Suppressor macrophage treated with lipopolysaccharide for 1 hour (primary cell): ENCODE results near the gene RPGR.

Experiments used
- DNase-seq, 3 donors: peaks; one replicate each; pipeline ENCODE4 v3.0.0-alpha.2; 2020 to 2022

Gene RPGR, protein sequence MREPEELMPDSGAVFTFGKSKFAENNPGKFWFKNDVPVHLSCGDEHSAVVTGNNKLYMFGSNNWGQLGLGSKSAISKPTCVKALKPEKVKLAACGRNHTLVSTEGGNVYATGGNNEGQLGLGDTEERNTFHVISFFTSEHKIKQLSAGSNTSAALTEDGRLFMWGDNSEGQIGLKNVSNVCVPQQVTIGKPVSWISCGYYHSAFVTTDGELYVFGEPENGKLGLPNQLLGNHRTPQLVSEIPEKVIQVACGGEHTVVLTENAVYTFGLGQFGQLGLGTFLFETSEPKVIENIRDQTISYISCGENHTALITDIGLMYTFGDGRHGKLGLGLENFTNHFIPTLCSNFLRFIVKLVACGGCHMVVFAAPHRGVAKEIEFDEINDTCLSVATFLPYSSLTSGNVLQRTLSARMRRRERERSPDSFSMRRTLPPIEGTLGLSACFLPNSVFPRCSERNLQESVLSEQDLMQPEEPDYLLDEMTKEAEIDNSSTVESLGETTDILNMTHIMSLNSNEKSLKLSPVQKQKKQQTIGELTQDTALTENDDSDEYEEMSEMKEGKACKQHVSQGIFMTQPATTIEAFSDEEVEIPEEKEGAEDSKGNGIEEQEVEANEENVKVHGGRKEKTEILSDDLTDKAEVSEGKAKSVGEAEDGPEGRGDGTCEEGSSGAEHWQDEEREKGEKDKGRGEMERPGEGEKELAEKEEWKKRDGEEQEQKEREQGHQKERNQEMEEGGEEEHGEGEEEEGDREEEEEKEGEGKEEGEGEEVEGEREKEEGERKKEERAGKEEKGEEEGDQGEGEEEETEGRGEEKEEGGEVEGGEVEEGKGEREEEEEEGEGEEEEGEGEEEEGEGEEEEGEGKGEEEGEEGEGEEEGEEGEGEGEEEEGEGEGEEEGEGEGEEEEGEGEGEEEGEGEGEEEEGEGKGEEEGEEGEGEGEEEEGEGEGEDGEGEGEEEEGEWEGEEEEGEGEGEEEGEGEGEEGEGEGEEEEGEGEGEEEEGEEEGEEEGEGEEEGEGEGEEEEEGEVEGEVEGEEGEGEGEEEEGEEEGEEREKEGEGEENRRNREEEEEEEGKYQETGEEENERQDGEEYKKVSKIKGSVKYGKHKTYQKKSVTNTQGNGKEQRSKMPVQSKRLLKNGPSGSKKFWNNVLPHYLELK

DNA sequence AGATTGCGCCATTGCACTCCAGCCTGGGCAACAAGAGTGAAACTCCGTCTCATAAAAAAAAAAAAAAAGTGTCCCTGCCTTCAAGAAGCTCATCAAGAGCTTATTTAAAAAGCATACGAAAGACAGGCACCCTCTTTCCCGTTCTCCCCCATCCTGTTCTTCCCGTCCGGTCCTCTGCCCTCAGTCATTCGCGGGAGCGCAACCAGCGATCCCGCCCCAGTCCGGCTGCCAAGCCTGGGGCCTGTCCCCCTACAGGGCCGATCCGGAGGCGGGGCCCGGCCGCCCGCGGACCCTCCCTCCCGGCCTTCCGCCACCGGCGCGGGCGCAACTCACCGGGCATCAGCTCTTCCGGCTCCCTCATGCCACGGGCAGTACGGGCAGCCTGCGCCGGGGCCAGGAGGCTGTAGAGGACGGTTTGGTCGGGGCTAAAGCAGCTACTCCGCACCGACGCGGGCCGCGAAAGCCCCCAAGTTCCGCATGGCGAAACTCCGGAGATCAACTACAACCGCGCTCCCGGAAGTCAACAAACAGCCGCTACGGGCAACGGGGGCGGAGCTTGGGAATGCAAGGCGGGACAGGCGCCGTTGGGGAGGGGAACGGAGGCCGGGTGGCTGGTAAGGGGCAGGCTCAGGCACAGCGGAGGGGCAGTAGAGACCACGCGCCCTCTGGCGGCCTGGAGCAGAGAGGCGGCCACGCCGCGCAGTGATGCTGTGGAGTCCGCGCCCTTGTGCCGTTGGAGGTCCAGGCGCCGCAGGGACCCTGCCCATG is at the start of gene RPGR:
Gene RPGR (minus strand): TSS at position 503 of the 768 bp plus-strand sequence. CDS start 142 bp downstream, at position 361.
- DNase-seq = peak; percentile 93 to 94 (median 93)

DNA sequence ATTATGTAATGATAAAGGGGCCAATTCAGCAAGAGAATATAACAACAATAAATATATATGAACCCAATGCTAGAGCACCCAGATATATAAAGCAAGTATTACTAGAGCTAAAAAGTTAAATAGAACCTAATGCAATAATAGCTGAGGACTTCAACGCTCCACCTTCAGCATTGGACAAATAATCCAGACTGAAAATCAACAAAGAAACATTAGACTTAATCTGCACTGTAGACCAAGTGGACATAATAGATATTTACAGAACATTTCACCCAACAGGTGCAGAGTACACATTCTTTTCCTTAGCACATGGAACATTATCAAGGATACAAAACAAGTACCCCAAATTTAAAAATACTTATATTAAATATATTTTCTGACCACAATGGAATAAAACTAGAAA is 49.4 kb upstream of the RPGR start:
- DNase-seq = no peak

DNA sequence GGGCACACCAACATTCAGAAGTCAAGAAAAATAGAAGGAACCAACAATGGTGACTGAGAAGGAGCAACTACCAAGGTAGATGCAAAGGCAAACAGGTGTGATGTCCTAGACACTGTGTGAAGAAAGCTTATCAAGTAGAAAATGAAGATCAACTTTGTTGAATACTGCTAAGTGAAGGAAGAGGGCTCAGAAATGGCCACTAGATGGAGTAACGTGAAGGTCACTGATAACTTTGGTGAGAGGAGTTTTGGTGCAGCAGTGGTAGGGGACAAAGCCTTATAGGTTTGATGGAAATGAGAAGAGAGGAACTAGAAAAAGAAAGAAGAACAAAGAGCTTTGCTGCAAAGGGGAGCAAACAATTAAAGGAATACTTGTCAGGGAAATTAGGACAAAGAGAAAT is 48.6 kb upstream of the RPGR start:
- peak; percentile 28 to 37 (median 33) for DNase-seq

DNA sequence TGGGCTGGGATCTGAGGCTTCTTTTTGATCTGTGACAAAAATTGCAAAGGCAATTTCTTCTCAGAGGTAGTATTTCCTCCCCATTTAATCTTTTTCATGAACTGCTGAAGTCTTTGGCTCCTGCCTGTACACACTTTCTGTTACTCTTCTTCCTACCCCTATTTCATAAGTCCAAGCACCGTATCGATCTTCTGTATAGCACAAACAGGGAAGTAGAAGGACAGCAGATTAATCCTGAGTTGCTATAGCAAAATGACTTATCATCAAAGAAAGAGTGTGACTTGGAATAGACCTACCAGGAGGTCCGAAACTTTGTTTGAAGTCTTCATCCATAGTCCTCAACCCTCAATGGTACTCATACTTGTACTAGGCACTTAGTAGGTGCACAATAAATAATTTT is 47.1 kb upstream of the RPGR start:
- DNase-seq = no peak

DNA sequence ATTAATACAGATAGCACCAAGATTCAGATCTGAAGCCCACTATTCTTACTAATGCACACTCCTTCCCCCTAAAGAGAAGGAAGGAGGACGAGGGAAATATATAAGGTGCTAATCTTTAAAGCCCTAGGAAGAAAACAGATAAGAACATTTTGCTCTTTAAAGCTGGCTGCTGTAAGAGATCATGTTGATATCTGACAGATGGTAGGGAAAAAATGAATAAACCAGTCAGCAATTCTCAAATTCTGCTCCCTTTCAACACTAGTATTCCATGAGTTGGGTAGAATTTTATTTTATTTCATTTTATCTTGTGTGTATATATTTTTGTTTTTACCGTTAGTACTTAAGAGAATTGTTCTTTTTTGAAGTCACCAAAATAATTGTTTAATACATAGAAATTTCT is 44.3 kb upstream of the RPGR start:
- DNase-seq = no peak

DNA sequence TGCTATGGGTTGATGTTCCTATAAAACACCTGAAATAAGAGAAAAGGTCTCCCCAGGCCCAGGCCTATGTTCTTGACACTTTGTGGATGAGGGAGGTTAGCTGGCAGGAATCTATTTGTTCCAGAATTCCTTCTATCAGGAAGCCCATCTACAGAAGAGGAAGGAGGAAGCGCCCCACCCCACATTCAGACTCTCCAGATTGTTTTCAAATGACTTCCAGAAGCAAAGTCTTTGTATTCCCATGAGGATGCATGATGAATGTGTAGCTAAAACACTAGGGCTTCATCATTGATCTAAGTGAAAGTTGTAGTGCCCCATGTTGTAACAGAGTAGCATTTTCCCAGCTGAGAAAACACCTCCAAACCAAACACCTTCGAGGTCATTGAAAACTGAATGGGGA is 41.5 kb upstream of the RPGR start:
- no peak for DNase-seq

DNA sequence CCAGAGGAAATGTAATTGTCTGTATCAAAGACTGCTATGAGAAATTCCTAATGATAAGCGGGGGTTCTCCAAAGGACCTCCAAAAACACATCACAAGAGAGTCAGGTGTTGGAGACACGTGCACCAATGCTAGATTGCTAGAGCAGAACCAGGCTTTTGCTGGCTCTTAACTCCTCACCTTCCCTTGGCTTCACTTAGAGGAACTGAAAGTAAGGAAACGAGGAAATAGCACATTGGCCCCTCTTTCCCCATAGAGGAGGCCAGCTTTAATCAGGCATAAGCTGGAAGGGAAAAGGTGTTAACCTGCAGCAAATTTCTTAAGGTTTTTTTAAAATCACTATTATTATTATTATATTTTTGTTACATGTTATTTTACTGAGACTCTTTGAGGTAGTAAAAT is 38.6 kb upstream of the RPGR start:
- peak; percentile 43 to 62 (median 53) for DNase-seq

DNA sequence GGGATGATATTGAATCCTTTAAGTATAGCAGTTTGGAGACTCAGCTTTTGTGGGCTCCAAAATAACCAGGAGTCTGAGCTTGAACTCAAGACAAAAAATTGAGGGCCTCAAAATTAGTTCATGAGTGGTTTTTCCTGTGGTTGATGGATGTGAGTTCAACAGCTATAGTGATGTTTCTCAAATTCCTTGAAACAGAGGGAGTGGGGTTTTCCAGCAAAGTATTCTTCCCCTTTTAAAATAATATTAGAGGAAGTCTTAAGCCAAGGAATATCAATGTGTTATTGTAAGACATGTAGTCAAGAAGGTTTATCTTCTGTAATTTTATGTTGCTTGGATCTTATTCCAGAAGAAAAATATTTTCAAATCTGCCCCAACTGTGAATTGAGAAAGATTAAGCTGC is 35.7 kb upstream of the RPGR start:
- DNase-seq = peak; percentile 49 to 76 (median 72)

DNA sequence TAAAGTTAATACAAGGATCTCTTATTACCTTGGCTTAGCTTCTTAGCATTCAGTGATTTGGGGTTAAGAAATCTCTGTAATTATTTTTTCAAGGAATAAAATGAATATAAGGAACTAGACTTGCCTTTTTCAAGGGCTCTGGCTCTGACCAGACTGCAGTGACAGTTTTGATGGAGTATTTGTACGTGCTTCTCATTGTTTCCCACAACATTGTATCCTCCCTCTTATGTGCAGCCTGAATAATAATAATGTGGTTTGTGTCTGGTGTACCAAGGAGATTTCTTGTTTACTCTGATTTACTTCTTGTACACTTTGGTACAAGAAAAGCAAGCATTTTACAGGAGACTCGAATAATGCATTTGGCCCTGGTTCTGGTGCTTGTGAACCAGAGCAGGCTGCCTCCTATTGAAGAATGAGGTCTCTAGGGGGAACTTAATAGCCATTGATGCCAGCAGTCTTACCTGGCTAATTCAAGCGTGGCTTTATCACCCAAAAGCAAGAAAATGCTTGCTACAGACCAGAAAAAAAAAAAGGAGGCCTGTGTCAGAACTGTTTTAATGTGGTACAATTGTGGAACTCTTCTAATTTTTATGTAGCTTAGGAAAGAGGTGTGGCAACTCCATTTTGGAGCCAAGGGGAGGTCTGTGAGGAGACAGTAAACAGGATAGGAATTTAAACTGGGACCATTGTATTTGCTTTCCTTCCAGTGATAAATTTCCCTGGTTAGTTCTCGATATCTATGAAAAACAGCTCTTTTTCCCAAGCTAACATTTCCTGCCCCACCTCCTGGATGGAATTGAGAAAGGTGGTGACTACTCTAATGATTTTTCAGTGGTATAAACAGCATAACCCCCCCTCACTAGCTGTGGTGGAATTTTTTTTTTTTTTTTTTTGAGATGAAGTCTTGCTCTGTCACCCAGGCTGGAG is 30.7 kb upstream of the RPGR start:
- DNase-seq = no peak

DNA sequence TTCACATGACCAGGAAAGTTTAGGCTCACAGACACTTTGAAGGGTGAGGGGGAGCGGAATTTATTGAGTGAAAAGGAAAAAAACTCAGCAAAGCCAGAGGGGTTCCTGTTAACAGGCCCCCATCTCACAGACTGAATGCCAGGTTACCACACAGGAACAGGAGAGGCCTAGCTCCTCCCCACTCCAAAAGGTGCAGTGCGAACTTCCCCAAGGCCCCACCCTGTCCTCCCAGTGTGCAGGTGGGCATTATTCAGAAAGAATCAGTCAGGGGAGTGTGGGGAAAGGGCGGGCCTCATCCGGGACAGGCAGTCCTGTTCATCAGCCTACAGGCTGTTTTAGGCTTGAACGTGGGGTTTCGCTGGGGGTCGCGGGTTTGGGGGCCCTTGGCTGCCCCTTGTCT is 29.1 kb upstream of the RPGR start:
- DNase-seq = no peak

DNA sequence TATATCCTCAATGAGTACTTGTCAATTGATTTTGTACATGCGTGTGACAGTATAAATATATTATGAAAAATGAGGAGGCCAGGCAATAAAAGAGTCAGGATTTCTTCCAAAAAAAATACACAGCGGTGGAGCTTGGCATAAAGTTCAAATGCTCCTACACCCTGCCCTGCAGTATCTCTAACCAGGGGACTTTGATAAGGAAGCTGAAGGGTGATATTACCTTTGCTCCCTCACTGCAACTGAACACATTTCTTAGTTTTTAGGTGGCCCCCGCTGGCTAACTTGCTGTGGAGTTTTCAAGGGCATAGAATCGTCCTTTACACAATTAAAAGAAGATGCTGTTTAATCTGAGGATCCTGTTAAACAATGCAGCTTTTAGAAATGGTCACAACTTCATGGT is 25.1 kb upstream of the RPGR start, which contains the start of gene OTC:
Gene OTC (plus strand): TSS at position 243 of the 400 bp plus-strand sequence. CDS start 93 bp downstream, at position 336.
- no peak for DNase-seq

DNA sequence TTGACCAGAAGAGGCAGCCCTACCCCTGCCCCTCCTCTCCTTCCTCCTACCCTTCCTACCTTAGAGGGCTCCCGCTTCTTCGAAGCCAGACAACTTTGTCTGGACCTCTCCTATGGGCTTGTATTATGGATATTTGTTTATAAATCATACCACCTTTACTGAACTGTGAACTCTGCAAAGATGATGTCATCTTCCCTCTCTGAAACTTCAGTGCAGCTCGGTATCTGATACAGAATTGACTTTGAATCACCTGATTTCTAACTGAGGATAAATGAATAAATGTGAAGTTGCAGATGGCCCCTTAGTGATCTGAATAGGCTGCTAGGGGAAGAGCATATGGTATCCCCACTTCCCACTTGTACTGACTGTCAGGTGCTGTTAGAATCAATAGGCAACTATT is 24.0 kb upstream of the RPGR start:
- no peak for DNase-seq

DNA sequence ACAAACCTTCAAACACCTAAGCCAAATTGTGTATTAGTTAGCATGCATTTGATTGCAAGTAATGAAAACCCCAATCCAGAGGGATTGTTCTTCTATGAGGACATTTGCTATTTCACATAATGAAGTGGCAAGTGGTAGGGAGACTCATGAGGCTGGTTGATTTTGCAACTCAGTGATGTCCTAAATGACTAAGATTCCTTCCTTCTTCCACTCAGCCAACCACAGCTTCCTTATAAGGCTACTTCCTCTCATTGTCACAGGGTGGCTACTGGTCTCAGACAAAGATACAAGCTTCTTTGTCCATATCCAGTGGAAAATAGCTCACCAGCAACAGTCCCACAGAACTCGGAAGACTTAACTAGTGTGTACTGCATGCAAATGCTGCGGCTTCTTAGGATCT is 19.8 kb upstream of the RPGR start:
- DNase-seq = peak; percentile 78 to 94 (median 91)

DNA sequence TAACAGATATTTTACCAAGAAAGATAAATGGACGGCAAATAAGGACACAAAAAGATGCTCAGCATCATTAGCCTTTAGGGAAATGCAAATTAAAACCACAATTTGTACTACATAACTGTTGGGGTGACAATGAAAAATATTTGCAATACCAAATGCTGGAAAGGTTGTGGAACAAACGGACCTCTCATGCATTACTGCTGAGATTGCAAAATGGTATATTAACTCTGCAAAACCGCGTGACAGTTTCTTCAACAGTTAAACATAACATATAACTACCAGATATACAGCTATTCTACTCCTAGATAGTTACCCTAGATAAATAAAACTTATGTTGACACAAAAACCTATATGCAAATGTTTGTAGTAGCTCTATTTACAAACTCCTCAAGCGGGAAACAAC is 18.8 kb upstream of the RPGR start:
- no peak for DNase-seq

DNA sequence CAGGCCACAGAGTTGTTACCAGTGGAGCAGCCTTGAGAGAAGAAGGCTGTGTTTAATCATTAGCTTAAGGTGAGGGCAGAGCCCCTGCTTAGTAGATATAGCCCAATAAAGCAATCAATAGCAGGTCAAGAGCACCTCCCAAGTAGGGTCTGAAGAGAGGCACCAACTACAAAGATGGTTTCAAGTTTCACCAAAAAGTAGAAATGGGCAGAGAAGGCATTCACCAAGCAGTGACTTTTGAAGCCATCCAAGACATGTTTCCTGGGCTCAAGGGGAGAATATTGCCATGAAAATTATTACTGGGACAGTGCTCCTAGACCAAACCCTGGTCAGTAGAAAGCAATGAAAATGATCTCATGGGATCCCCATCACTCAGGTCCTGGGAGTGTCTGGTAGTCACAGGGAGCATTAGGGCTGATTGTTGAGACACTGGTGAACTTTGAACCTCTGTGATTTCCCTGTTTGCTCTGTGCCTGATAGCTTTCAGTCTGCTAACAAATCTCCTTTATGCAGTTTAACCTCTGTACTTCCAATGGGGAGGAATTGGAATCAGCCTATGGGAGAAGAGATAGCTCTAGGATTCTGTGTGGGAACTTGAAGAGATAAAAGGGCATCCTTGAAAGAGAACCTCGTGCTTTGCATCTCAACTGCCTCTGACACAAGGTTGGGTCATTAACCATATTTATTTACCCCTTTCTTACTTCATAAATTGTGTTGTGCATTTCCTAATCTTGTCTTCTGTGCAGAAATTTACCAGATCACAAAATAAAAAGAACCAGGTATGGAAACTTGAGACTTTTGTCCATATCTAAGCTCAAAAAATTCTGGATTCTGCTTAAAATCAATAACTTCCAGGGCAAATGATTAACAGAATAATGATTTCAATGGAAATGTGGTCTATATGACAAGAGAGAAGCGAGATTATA is 15.8 kb upstream of the RPGR start:
- DNase-seq = no peak

DNA sequence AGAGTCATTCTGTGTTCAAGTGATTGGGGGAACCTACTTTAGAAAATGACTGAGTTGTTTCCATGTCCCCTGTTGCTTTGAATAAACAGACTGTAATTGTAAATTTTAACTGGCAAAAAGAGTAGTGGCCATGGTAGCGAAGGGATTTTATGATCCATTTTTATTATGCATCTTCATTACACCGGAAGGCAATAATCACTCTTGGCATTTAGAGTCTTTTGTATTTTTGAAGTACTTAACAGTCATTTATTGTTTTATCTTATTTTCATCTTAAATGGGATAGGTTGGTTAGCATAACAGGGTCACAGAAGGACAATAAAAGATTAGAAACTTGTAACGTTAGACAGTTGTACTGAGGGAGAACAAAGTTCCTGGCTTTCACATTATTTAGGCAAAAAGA is 14.1 kb upstream of the RPGR start:
- no peak for DNase-seq

DNA sequence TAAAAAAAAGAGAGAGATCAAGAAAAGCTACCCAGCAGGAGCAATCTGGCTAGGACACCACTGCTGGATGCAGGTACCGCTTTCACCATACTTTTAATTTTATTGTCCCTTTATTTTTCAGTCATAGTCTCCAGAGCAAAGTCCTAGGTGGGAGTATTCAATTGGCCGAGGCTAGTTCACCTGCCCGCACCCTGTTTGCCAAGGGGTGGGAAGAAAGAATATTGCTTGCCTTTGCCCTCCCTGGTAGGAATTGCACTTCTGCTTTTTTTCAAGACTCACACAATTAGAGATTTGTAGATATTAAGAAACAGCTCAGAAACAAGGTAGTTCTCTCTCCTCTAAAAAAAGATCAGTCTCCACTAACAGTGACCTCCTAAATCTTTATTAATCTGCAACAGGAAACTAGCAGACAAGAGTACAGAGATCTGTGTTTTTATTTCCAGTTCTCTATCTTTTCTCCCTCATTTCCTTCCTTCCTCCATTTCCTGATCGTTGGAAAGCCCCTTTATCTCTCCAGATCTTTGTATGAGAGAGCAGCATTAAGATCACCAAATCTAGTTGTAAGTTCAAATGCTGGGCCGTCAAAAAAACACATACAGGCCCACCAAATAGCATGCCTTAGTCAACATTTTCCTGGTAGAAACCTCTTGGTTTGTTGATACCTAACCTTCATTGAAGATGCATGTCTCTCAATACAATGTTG is 9.4 kb upstream of the RPGR start:
- peak in 1 of 3 donors; percentile 19 for DNase-seq

DNA sequence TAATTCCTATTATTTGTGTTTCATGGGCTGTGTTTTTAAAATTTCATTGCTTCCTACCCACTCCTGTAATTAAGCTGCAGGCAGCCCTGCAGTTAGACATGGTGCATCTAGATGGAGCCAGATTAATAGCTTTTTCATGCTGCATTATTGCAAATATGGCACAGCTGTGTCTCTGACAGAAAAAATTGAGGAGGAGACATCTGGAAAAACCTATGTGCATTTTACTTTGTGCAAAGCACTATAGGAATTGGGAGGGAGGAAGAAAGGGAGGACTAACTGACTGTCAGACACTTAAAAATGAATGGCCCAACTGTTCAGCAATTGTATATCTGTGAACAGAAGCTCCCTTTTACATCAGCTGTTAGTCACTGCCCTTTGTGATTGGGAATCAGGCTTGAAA is 8.1 kb upstream of the RPGR start:
- DNase-seq = peak in 1 of 3 donors; percentile 12

DNA sequence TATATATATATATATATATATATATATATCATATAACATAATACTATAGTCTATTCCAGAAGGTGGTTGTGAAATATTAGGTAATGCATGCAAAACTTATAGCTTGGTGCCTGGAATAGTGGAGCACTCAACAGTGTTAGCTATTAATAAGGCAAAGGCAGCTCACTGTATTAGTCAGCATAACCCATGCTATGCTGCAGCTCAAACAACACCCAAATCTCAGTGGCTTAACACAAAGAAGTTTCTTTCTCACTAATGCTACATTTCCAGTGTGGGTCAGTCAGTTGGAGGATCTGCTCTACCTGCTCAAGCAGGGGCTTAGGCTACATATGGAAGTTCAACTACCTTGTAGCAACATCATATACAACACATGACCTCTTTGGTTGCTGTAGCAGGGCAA is 5.2 kb upstream of the RPGR start:
- no peak for DNase-seq

DNA sequence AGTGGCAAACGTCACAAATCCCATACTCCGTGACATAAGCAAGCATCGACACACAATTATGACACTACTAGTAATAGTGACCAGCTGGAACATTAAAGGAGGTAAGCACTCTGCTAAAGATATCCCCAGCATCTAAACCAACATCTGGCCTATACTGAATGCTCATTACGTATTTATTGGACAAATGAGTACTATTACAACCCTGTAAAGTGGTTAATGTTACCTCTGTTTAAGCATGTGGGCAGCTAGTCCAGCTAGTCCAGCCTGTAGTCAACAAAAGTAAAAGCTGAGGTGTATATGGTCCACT is 419 bp upstream of the RPGR start:
- no peak for DNase-seq
